IMR-90 (cell line): ENCODE measurements around the gene NRP1. TPM values are rescaled to one million over a fixed set of nuclear protein-coding genes. Genes with fewer than 3 reads are reported as not detected.

Experiments used
- ATAC-seq: fragments of 200-7000 bp; cut with Tn5 transposase; 2 replicates; pipeline ENCODE4 v1.9.1; 2020; ENCODE audit warnings: low read depth, mild to moderate bottlenecking, moderate library complexity
- BruUV-seq: library from RNA; stranded (reverse); fragments of 400-500 nt; replicated peaks from 2 replicates; lab custom pipeline; 2021; lab: Mats Ljungman, UMichigan
- CTCF ChIA-PET: fragments of 300-600 bp; formaldehyde crosslinking; extraction: SDS; loops from one replicate; lab custom pipeline; 2021; ENCODE audit warnings: antibody characterized with exemption; lab: Yijun Ruan, JAX
- POLR2A ChIA-PET: fragments of 300-600 bp; sonication (Branson Sonifier 250); formaldehyde crosslinking; loops from one replicate; lab custom pipeline; 2022; ENCODE audit warnings: antibody characterized with exemption; ENCODE audit not compliant: unreplicated experiment; lab: Charles Lee
- DNase-seq: peaks from one replicate; pipeline ENCODE4 v3.0.0; 2013
- H2AFZ ChIP-seq: replicated peaks from 2 replicates; pipeline ENCODE3; 2013; ENCODE audit warnings: low read length, mild to moderate bottlenecking; ENCODE audit not compliant: poor library complexity
- H2AK5ac ChIP-seq: 2 replicates; pipeline ENCODE4 v1.6.1; 2013; ENCODE audit warnings: low read depth, low read length, inconsistent platforms
- H2AK9ac ChIP-seq: replicated peaks from 2 replicates; pipeline ENCODE3; 2013; ENCODE audit warnings: mild to moderate bottlenecking, low read depth, low read length, moderate library complexity; ENCODE audit not compliant: poor library complexity
- H2BK120ac ChIP-seq: 2 replicates; pipeline ENCODE4 v1.6.1; 2013; ENCODE audit warnings: low read depth, low read length, inconsistent platforms
- H2BK15ac ChIP-seq: 3 replicates; pipeline ENCODE4 v1.6.1; 2013; ENCODE audit warnings: low read depth, low read length, inconsistent platforms
- H2BK20ac ChIP-seq: 2 replicates; pipeline ENCODE4 v1.6.1; 2013; ENCODE audit warnings: low read depth, mild to moderate bottlenecking, inconsistent platforms, low read length, moderate library complexity
- H2BK5ac ChIP-seq: 2 replicates; pipeline ENCODE4 v1.6.1; 2013; ENCODE audit warnings: mild to moderate bottlenecking, low read depth, low read length, inconsistent platforms; ENCODE audit not compliant: poor library complexity, severe bottlenecking
- H3K14ac ChIP-seq: replicated peaks from 2 replicates; pipeline ENCODE4 v1.6.1; 2013; ENCODE audit warnings: low read depth, low read length, inconsistent platforms
- H3K18ac ChIP-seq: 2 replicates; pipeline ENCODE4 v1.6.1; 2013; ENCODE audit warnings: low read depth, low read length, control low read depth
- H3K23ac ChIP-seq: 2 replicates; pipeline ENCODE4 v1.6.1; 2013; ENCODE audit warnings: low read depth, low read length, inconsistent platforms
- H3K27ac ChIP-seq: 2 replicates; pipeline ENCODE4 v1.5.1; 2013; ENCODE audit warnings: mild to moderate bottlenecking, control low read depth, low read length; ENCODE audit not compliant: insufficient read depth
- H3K27me3 ChIP-seq: 2 replicates; pipeline ENCODE4 v1.6.1; 2013; ENCODE audit warnings: low read length; ENCODE audit not compliant: control insufficient read depth, insufficient read depth
- H3K36me3 ChIP-seq: 2 replicates; pipeline ENCODE4 v1.6.1; 2013; ENCODE audit warnings: low read length, mixed read lengths; ENCODE audit not compliant: control insufficient read depth, insufficient read depth
- H3K4ac ChIP-seq: 2 replicates; pipeline ENCODE4 v1.6.1; 2013; ENCODE audit warnings: low read depth, low read length, inconsistent platforms
- H3K4me1 ChIP-seq: 2 replicates; pipeline ENCODE4 v1.6.1; 2013; ENCODE audit warnings: low read length, mixed read lengths; ENCODE audit not compliant: control insufficient read depth, insufficient read depth
- H3K4me2 ChIP-seq: 2 replicates; pipeline ENCODE4 v1.6.1; 2013; ENCODE audit warnings: low read depth, mild to moderate bottlenecking, control low read depth, low read length, moderate library complexity
- H3K4me3 ChIP-seq: 2 replicates; pipeline ENCODE4 v1.5.1; 2013; ENCODE audit warnings: low read depth, mild to moderate bottlenecking, control low read depth, low read length, moderate library complexity; ENCODE audit not compliant: insufficient read depth
- H3K56ac ChIP-seq: 2 replicates; pipeline ENCODE4 v1.6.1; 2013; ENCODE audit warnings: low read length, inconsistent platforms; ENCODE audit not compliant: insufficient read depth; ENCODE audit errors: extremely low read depth
- H3K79me1 ChIP-seq, 2 experiments: 2 replicates each; pipeline ENCODE4 v1.6.1; 2013; ENCODE audit warnings: low read length in 2 of 2, inconsistent platforms in 1 of 2, low read depth in 1 of 2
- H3K9ac ChIP-seq: 2 replicates; pipeline ENCODE4 v1.6.1; 2013; ENCODE audit warnings: low read depth, low read length, control low read depth
- H3K9me1 ChIP-seq: 2 replicates; pipeline ENCODE4 v1.6.1; 2013; ENCODE audit warnings: low read length, inconsistent platforms; ENCODE audit not compliant: insufficient read depth
- H3K9me3 ChIP-seq: 2 replicates; pipeline ENCODE4 v1.6.1; 2013; ENCODE audit warnings: low read length; ENCODE audit not compliant: control insufficient read depth, insufficient read depth
- H4K20me1 ChIP-seq: 2 replicates; pipeline ENCODE4 v1.6.1; 2013; ENCODE audit warnings: low read length, inconsistent platforms; ENCODE audit not compliant: insufficient read depth
- H4K5ac ChIP-seq: 2 replicates; pipeline ENCODE4 v1.6.1; 2013; ENCODE audit warnings: mild to moderate bottlenecking, low read depth, low read length, control low read depth
- H4K8ac ChIP-seq, 2 experiments: 2 replicates each; pipeline ENCODE4 v1.6.1; 2013; ENCODE audit warnings: low read depth in 2 of 2, low read length in 2 of 2, control low read depth in 1 of 2, inconsistent platforms in 1 of 2
- H4K91ac ChIP-seq: 2 replicates; pipeline ENCODE4 v1.6.1; 2013; ENCODE audit warnings: low read depth, low read length, inconsistent platforms; ENCODE audit not compliant: insufficient read depth
- MXI1 ChIP-seq: IDR thresholded peaks from 2 replicates; pipeline ENCODE4 v1.6.1; 2012; ENCODE audit warnings: low read depth, mild to moderate bottlenecking, low read length, moderate library complexity, borderline replicate concordance
- RFX5 ChIP-seq: IDR thresholded peaks from 2 replicates; pipeline ENCODE4 v1.8.0; 2012; ENCODE audit warnings: low read depth, mild to moderate bottlenecking, low read length, moderate library complexity
- SMC3 ChIP-seq: fragments of 150-350 bp; IDR thresholded peaks from 2 replicates; pipeline ENCODE4 v1.6.1; 2016; ENCODE audit warnings: low read depth, mild to moderate bottlenecking, antibody characterized with exemption, low read length, moderate library complexity
- WGBS, 2 experiments: methylation state at CpG; one replicate each; pipeline versions ENCODE4 v1.1.5 to v1.1.7; 2013; ENCODE audit warnings: missing lambda C conversion rate in 2 of 2; ENCODE audit not compliant: insufficient read length in 1 of 2; ENCODE audit errors: extremely low coverage in 2 of 2; 5-methylcytosine and 5-hydroxymethylcytosine counted together
- dilution Hi-C: fragments of 300-500 bp; cut with HindIII; formaldehyde crosslinking; loops from one replicate; pipeline ENCODE4 v1.14.3; 2018; ENCODE audit warnings: low sequenced_read_pairs; ENCODE audit not compliant: unreplicated experiment
- in situ Hi-C: fragments of 300-500 bp; cut with MboI; formaldehyde crosslinking; loops from 3 replicates; pipeline ENCODE4 v1.14.3; 2019; ENCODE audit warnings: low sequenced_read_pairs, inconsistent platforms, mixed read lengths
- intact Hi-C: fragments of 100-400 bp; cut with micrococcal nuclease; formaldehyde crosslinking; loops from 2 replicates; pipeline ENCODE4 v1.10.0; 2022
- polyA plus RNA-seq, 3 experiments: library from polyadenylated mRNA; depleted of rRNA; stranded (reverse); fragments of >200 nt; gene quantifications; 2 replicates each; pipeline ENCODE4 v1.2.3, GENCODE V29; 2012; ENCODE audit warnings: low replicate concordance in 1 of 3
- total RNA-seq: library from RNA; depleted of rRNA; stranded (reverse); fragments of >200 nt; gene quantifications from 2 replicates; pipeline ENCODE4 v1.2.3, GENCODE V29; 2012

The NRP1 gene
- total and polyA plus RNA-seq, 2 of the 4 experiments (the other 2 are of a cell fraction), result 108 to 227 TPM

DNA sequence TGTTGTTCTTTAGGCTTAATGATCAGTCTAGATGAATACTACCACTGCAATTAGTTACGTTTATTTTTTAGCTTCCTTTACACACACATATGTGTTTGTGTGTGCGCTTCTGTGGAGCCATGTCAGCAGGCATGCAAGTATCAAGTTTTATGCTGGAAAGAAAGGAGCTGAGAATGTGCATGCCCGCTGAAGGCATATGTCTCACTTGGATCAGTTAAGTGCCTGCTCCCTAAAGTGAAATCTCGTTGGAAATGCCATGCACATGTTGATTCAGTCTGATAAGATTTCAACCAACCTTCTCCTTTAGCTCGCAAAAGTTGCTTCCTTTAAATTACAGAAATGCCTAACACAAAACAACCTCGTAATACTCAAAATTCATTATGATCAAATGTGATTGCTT is 10.7 kb downstream of the NRP1 start:
- Histone ChIP-seq H3K9me3 (no peaks in the 10 kb centered on the region), H3K9me1 (0 out of 2 replicates have a peak, but pooled peaks cover 4% of the 10 kb centered on the region), H2BK15ac (no peak overlapping the region), H3K23ac (no peak overlapping the region), H2BK20ac (no peak overlapping the region), H3K4me2 (no peak overlapping the region), H3K4ac (no peak overlapping the region), H3K14ac (no peak overlapping the region), H2AFZ (no peak overlapping the region), H4K5ac (no peak overlapping the region), H3K9ac (no peak overlapping the region), H3K4me3 (no peak overlapping the region), H2AK9ac (no peak overlapping the region), H3K4me1 (peaks cover 9% of the 10 kb centered on the region), H3K36me3 (peaks cover 10% of the 10 kb centered on the region), H3K27ac (no peak overlapping the region), H2AK5ac (no peak overlapping the region), H3K56ac (no peak overlapping the region), H2BK5ac (no peak overlapping the region), H2BK120ac (no peak overlapping the region), H4K8ac (no peak overlapping the region), H4K20me1 (no peaks in the 10 kb centered on the region), H3K79me1 (peaks cover 25 to 58% of the 10 kb centered on the region in 2 experiments), H3K27me3 (no peaks in the 10 kb centered on the region), H4K91ac (no peak overlapping the region), H3K18ac (no peak overlapping the region)
- ChIA-PET CTCF (no interaction called here), POLR2A (no interaction called here)
- WGBS, 2 experiments, result no CpG with 5 or more reads among the region's 6 CpGs
- dilution Hi-C loops (no loop called here), in situ Hi-C loops (no loop called here), intact Hi-C loops (no loop called here)
- DNase-seq (no peak), ATAC-seq (no peak)
- BruUV-seq, result no TSS peak
- TF ChIP-seq MXI1 (no peak), SMC3 (no peak), RFX5 (no peak)
